ENCODE data around the gene THOC2.
A peak's percentile ranks its signal among the peaks of the same experiment; 100 is the strongest.
"Not testable (repeated sequence)": the region's sequence is repeated elsewhere in the genome, so short reads cannot be mapped to it uniquely, and the experiment has no call there.

Gene THOC2

DNA sequence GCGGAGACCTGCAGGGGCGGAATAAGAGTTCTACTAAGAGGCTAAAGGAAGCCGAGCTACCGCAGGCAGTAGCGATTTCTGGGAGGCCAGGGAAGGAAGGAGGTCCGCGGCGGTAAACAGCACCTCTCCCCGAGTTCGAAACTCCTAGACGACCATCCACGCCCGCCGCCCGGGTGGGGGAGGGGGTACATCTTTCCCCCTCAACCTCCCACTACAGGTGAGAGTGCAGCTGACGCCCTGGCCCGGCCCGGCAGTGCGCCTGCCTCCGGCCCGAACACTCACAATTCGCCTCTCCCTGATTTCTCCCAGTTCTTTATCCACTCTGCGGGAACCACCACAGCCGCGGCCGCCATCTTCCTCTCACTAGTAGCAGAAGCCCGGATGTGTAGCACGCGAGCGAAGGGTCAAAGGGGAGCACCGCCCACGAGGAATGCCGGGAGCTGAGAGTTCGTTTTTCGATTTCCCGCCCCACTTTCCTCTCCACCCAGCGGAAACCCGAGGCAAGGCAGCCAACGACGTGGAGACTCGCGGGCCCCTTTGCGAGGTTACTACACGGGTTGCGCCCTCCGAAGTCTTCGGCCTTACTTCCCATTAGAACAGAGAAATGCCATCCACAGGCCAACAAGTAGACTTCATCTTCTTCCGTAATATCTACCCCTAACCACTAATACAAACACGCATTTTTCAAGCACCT, at the start of gene THOC2:
TSS of gene THOC2 (minus strand) at position 383 of the 694 bp plus-strand sequence. CDS start at position 353, 30 bp downstream.
- peak; percentile 83 for DNase-seq

DNA sequence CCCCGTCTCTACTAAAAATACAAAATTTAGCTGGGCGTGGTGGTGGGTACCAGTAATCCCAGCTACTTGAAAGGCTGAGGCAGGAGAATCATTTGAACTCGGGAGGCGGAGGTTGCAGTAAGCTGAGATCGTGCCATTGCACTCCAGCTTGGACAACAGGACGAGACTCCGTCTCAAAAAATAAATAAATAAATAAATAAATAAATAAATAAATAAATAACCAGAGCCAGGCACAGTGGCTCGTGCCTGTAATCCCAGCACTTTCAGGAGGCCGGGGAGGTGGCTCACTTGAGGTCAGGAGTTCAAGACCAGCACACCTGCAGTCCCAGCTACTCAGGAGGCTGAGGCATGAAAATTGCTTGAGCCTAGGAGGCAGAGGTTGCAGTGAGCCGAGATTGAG, 48.9 kb upstream of the THOC2 start:
- DNase-seq, result not testable (repeated sequence)

DNA sequence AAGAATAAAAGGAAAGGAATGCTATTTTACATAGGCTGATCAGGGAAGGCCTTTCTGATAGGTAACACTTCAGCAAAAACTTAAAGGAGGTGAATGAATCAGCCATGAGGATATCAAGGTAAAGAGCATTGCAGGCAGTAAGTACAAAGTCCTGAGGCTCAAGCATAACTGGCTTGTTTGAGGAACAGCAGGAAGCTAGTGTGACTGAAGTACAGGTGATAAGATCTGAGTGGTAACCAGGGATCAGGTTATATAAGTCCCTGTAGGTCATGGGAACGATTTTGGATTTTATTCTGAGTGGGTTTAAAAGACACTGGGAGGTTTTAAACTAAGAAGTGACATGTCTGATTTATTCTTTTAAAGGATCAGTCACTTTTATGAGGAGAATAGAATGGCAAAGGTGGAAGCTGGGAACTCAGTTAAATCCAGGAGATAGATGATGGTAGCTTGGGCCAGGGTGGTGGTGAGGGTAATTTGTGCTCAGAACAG, 47.1 kb upstream of the THOC2 start:
- no peak for DNase-seq

DNA sequence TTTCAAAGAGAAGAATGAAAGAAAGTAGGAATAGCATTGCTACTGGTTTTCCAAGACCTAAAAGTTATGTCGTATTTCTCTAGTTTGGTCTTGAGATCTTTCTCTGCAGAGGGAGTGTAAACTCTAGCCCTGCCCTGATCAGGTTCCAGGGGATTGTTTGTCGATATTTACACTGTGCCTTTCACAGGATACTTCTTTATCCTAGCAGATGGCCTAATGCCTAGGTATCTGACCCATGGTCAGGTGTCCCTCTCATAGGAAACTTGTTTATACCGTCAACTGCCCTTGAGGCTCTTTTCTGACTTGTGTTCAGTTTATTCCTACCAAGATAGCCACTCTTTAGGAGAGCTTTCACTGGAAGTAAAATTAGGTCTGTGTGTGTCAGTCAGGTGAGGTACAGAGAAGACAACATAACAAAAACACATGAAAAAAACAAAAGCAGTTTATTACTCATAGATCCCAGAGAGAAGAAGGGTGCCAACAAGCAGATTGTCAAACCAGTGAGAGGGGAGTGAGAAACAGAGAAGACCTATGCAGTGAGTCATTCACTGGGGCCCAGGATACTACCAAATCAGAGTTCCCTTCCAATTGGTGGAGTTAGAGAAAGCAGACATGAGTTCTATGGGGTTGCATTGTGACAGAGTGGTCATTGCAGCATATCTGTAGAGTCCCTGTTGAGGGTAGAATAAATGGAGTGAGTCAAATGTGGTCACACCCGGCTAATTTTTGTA, 40.6 kb upstream of the THOC2 start:
- no peak for DNase-seq

DNA sequence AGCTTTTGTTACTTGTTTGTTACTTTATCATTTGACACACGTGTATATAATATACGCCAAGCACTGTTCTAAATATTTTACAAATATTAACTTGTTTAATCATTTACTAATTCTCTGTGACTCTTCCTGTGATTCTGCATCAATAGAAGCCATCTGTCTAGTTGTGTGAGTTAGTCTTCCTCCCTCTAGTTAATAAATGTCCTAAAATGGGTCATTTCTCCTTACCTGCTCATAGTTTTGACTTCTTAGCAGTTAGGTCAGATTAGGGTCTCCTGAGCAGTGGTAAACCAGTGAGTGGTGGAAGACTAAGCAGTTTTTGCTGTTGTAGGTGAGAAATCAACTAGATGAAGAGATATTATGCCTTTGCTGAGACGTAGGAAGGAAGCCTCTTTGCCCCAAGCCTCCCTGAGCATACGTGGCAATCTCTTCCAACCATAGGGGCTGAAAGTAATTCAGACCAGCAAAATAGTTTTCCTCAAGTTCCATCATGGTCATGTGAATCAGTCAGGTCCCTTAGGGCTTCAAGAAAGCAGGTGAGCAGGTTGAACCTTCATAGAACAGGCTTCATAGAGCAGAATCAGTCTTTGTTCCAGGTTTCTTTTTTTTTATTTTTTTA, 38.7 kb upstream of the THOC2 start:
- DNase-seq, result no peak

DNA sequence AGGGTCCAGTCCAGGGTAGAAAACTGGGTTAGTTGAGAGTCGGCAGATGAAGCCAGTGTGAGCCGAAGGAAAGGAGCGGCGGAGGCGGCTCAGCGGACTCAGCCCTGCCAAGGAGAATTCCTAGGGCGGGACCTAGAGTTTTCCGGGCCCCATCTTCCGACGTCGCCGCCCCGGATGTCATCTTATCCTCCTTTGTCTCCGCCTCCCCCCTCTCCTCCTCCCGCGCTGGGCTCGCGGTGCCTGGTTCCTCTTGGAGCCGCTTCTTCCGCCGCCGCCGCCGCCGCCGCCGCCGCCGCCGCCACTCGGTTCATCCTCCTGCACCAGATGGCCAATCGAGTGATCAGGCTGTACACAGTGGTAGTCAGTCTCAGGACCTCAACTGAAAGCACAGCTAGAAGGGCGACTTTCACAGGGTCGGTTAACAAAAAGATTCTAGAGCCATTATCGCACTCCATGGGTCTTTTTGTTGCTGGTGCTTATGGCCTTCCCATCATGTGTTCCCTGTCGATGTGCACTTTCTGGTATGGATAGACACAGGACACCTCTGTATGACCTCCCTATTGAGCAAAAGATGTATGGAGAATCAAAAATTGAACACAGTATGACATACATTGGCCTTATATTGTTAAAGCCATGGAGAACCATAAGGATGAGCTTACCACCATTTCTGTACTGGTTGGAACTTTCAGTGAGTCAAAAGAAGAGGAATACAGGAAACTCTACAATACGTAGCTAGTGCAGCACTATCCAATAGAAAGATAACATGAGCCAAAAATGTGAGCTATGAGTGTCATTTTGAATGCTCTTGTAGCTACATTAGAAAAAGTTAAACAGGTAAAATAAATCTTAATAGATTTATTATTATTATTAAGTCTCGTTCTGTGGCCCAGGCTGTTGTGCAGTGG, 32.4 kb upstream of the THOC2 start:
- peak; percentile 78 for DNase-seq

GRCh38 chrX:123759849-123760248, 27.0 kb upstream of the THOC2 start:
- not testable (repeated sequence) for DNase-seq

GRCh38 chrX:123757794-123758193, 24.9 kb upstream of the THOC2 start:
- DNase-seq, result not testable (repeated sequence)

- DNase-seq, result no peak
Measured at GRCh38 chrX:123756320-123756719, 23.5 kb upstream of the THOC2 start.

DNA sequence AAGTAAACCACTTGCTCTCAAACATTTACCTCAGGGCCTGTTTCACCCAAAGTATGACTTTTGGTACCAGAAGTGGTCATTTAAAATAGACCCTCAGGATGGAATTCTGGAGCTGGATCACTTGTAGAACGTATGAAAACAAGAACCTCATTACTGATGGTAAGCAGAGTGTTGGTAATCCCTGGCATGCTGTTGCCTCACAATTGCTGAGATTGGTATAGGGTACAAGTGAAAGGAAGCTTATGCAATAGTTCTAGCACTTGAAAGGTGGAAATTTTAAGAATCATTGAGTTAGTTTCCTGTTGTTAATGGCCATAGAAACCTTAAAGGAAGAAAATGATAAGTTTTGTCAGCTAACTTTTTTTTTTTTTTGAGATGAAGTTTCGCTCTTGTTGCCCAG, 22.3 kb upstream of the THOC2 start:
- no peak for DNase-seq

- DNase-seq, result no peak
Measured at GRCh38 chrX:123753656-123754350, 21.0 kb upstream of the THOC2 start.

- no peak for DNase-seq
Measured at GRCh38 chrX:123749643-123750042, 16.8 kb upstream of the THOC2 start.

- DNase-seq, result no peak
Measured at GRCh38 chrX:123745511-123745910, 12.7 kb upstream of the THOC2 start.

DNA sequence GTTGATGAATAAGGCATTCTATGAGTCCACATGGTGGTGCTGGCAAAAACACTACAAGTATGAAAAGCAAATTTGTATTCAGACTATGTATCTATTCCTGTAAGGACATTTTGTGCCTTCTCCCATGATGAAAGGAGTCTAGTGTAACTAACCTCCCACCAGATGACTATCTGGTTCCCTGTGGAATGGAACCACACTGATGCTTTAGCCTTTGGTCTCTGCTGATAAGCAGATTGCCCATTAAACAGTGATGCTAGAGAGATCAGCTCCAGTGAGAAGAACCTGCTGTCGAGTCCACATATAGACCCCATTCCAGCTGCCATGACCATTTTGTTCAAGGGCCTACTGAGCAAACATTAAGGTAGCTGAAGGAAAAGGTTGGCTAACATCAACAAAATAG, 10.5 kb upstream of the THOC2 start:
- DNase-seq, result no peak

DNA sequence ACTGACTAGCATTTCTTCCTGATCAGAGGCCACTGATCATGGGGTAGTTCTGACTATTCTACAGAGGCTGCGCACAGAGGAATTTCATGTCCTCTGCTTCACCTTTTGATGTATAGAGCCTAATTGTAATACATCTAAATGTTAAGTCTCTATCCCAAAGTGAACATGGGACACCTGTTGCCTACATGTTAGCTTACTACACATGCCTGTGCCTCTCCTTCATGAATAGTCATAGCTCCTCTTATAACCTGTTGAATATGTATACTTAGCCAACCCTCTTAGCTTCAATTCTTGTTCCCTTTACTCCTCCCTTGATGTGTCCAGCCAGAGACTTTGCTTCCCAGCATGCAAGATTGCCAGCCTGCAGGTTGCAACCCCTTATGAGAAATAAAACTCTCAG, 9.6 kb upstream of the THOC2 start:
- no peak for DNase-seq

GRCh38 chrX:123740536-123740935, 7.7 kb upstream of the THOC2 start:
- DNase-seq, result no peak

GRCh38 chrX:123740006-123740405, 7.2 kb upstream of the THOC2 start:
- DNase-seq, result no peak

DNA sequence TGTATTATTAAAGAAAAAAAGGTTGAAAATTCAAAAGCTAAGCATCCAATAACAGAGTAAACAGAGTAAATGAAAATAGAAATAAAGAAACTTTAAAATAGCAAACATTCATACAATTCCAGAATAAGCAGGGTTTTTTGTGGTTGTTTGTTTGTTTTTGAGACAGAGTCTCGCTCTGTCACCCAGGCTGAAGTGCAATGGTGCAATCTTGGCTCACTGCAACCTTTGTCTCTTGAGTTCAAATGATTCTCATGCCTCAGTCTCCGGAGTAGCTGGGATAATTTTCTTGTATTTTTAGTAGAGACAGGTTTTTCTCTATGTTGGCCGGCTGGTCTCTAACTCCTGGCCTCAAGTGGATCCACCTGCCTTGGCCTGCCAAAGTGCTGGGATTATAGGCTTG, 6.6 kb upstream of the THOC2 start:
- DNase-seq, result no peak

- no peak for DNase-seq
Measured at GRCh38 chrX:123738378-123738940, 5.6 kb upstream of the THOC2 start.

DNA sequence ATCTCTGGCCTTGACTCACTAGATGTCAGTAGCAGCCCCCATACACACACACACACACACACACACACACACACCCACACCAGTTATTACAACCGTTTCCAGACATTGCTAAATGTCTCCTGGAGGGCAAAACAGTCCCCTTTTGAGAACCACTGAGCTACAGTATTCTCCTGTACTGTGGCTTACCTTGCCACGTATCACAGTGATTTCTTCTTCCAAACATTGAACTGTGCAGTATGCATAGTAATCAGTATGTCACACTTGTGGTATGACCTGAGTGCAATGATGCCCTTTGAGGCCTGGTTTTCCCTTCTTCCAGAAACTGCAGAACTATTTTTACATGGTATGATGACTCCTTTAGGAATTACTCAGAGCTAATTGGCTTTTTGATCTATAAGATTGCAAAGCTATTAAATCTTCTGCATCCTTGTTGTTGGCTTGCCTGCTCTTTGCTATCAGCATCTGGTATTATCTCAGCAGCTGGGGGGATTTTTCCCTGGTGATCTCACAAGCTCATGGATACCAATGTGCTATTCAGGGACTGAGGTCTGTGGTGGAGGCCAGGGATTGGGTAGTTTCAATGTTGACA, 3.6 kb upstream of the THOC2 start:
- DNase-seq, result no peak

DNA sequence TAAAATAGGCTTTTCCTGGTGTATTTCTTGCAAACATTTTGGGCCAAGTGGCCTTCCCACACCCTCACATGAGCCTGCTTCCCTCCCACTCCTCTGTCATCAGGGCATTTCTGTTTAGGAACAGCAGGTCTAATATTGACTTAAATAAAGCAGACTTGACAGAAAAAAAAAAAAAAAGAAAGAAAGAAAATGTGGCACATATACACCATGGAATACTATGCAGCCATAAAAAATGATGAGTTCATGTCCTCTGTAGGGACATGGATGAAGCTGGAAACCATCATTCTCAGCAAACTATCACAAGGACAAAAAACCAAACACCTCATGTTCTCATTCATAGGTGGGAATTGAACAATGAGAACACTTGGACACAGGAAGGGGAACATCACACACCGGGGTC, 2.3 kb upstream of the THOC2 start:
- not testable (repeated sequence) for DNase-seq

Data from stimulated activated CD8-positive, alpha-beta memory T cell treated with anti-CD3 and anti-CD28 coated beads, Interleukin-4, amount 100 ng/mL, for 48 hours (primary cell).